ENCODE data around the gene MAN2A2. TPM values are rescaled to one million over a fixed set of nuclear protein-coding genes. Genes with fewer than 3 reads are reported as not detected.
A peak's percentile ranks its signal among the peaks of the same experiment; 100 is the strongest.
"Not testable (repeated sequence)": the region's sequence is repeated elsewhere in the genome, so short reads cannot be mapped to it uniquely, and the experiment has no call there.

The MAN2A2 gene
- total RNA-seq, 6 experiments from 2014 or later: 41.4 to 91.6 (median 59.8) TPM

GRCh38 chr15:90895571-90896117 is 7.5 kb upstream of the MAN2A2 start:
- peaks cover 8 to 48% (median 26%) of the 10 kb centered on the region in 4 donors for H3K36me3 ChIP-seq
- intact Hi-C loops (cut with DNase I): no loop called here
- H3K4me3 ChIP-seq: no peak overlapping the region
- no peak for TF ChIP-seq CTCF (IDR thresholded peaks at IDR 0.05)
- TF ChIP-seq POLR2A (IDR thresholded peaks at IDR 0.05): no peak
- DNase-seq: peak in 1 of 3 donors; percentile 42
- H3K27me3 ChIP-seq: no peaks in the 10 kb centered on the region
- H3K4me1 ChIP-seq: no peaks in the 10 kb centered on the region
- 87% methylated on average over 3 of the region's 10 CpGs for WGBS (ENCODE audit: insufficient coverage, low coverage, low lambda C conversion rate, missing lambda C conversion rate)
- no peaks in the 10 kb centered on the region for H3K9me3 ChIP-seq
- peak; percentile 38 to 50 (median 47) for ATAC-seq
- H3K27ac ChIP-seq: no peak overlapping the region

GRCh38 chr15:90897131-90897655 is 5.9 kb upstream of the MAN2A2 start:
- H3K27ac ChIP-seq; H3K4me1 ChIP-seq; intact Hi-C loops (cut with DNase I); DNase-seq; H3K9me3 ChIP-seq; H3K27me3 ChIP-seq; H3K4me3 ChIP-seq; ATAC-seq: not testable (repeated sequence)
- H3K36me3 ChIP-seq: peaks cover 8 to 34% (median 22%) of the 10 kb centered on the region in 4 donors
- WGBS (ENCODE audit: insufficient coverage, low coverage, low lambda C conversion rate, missing lambda C conversion rate): 81% methylated on average over 8 of the region's 14 CpGs

GRCh38 chr15:90901175-90902039 is 1.7 kb upstream of the MAN2A2 start:
- peaks cover 0 to 20% (median 9%) of the 10 kb centered on the region in 4 donors for H3K36me3 ChIP-seq
- H3K27ac ChIP-seq: peak overlapping the region in 2 of 3 donors; percentile 82 to 84
- WGBS (ENCODE audit: insufficient coverage, low coverage, low lambda C conversion rate, missing lambda C conversion rate): 42% methylated on average over 14 of the region's 14 CpGs
- DNase-seq (peak in 2 of 3 donors; percentile 36 to 39), ATAC-seq (peak in 1 of 4 donors; percentile 3)
- TF ChIP-seq POLR2A (IDR thresholded peaks at IDR 0.05) (no peak), CTCF (IDR thresholded peaks at IDR 0.05) (no peak)
- intact Hi-C loops (cut with DNase I): no loop called here
- no peaks in the 10 kb centered on the region for H3K9me3 ChIP-seq
- peaks cover 0 to 13% (median 3%) of the 10 kb centered on the region in 4 donors for H3K4me1 ChIP-seq
- H3K4me3 ChIP-seq: peak overlapping the region; percentile 49 to 68 (median 67)
- H3K27me3 ChIP-seq: no peaks in the 10 kb centered on the region

DNA sequence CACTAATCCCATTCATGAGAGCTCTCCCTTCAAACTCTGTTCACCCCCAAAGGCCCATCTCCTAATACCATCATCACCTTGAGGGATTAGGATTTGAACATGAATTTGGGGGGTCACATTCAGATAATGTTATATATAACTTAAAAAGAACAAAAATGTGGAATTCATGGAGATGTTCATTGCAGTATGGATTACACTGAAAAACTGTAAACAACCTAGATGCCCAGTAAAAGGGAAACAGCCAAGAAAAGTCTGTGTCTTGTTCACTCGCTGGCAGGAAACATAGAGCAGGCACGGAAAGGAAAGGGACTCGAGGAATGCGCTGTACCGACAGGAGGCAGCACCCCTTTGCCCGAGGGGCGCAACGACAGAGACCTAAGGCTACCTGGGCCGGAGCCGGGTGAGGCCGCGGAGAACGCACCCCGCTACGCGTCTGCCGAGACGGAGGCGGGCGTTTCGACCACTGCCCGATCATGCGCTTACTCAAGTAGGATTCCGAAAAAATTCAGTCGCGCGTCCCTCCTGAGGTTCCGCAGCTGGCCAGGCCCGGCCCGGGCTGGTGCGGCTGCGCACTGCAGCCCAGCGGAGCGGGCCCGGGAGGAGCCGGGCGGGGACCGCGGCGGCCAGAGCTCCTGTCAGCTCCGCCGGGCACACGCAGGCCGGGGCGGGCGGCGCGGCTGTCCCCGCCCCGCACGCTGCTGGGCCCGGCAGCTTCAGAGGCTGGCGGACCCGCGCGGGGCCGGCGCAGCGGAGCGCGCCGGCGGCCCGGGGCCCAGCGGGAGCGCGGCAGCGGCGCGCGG is 862 bp upstream of the MAN2A2 start:
- 0% methylated on average over 7 of the region's 71 CpGs for WGBS (ENCODE audit: insufficient coverage, low coverage, low lambda C conversion rate, missing lambda C conversion rate)
- TF ChIP-seq CTCF (IDR thresholded peaks at IDR 0.05) (peak; percentile 70 to 90 (median 87)), POLR2A (IDR thresholded peaks at IDR 0.05) (peak; percentile 77)
- intact Hi-C loops (cut with DNase I): no loop called here
- peaks cover 0 to 25% (median 12%) of the 10 kb centered on the region in 4 donors for H3K36me3 ChIP-seq
- no peaks in the 10 kb centered on the region for H3K27me3 ChIP-seq
- peak overlapping the region; percentile 49 to 68 (median 67) for H3K4me3 ChIP-seq
- DNase-seq (peak; percentile 84 to 87 (median 85)), ATAC-seq (peak; percentile 82 to 89 (median 88))
- H3K4me1 ChIP-seq: peaks cover 0 to 13% (median 3%) of the 10 kb centered on the region in 4 donors
- no peaks in the 10 kb centered on the region for H3K9me3 ChIP-seq
- peak overlapping the region; percentile 80 to 84 (median 82) for H3K27ac ChIP-seq

Measured in right lobe of liver (tissue), 6 donors.